Femur (tissue), 1 donor: ENCODE data around the gene CLDN4.
"Not testable (repeated sequence)": the region's sequence is repeated elsewhere in the genome, so short reads cannot be mapped to it uniquely, and the experiment has no call there.

Source experiments
- DNase-seq: peaks from one replicate; pipeline ENCODE4 v3.0.0-alpha.2; 2017

The CLDN4 gene

GRCh38 chr7:73830681-73831583 is at the start of gene CLDN4:
TSS of gene CLDN4 (plus strand) at chr7:73830996. CDS start at chr7:73831202, 206 bp downstream.
- DNase-seq = no peak

- DNase-seq = no peak
These were observed 44.2 kb upstream of the CLDN4 start for GRCh38 chr7:73786588-73786987.

- not testable (repeated sequence) for DNase-seq
These were observed 43.1 kb upstream of the CLDN4 start for GRCh38 chr7:73787786-73788048.

GRCh38 chr7:73789051-73789450 is 41.7 kb upstream of the CLDN4 start:
- DNase-seq = no peak

- not testable (repeated sequence) for DNase-seq
These were observed 39.6 kb upstream of the CLDN4 start for GRCh38 chr7:73791170-73791690.

GRCh38 chr7:73795188-73795587 is 35.6 kb upstream of the CLDN4 start:
- DNase-seq = not testable (repeated sequence)

- not testable (repeated sequence) for DNase-seq
These were observed 34.1 kb upstream of the CLDN4 start for GRCh38 chr7:73796656-73797055.

- not testable (repeated sequence) for DNase-seq
These were observed 33.6 kb upstream of the CLDN4 start for GRCh38 chr7:73797176-73797575.

GRCh38 chr7:73799282-73800141 is 31.3 kb upstream of the CLDN4 start:
- no peak for DNase-seq

- no peak for DNase-seq
These were observed 29.2 kb upstream of the CLDN4 start for GRCh38 chr7:73801577-73801976.

GRCh38 chr7:73802459-73802858 is 28.3 kb upstream of the CLDN4 start:
- no peak for DNase-seq

- no peak for DNase-seq
These were observed 21.3 kb upstream of the CLDN4 start for GRCh38 chr7:73809467-73809951.

- DNase-seq = no peak
These were observed 19.8 kb upstream of the CLDN4 start for GRCh38 chr7:73810998-73811360.

- peak; percentile 59 for DNase-seq
These were observed 19.0 kb upstream of the CLDN4 start for GRCh38 chr7:73811760-73812168.

GRCh38 chr7:73812996-73813395 is 17.8 kb upstream of the CLDN4 start:
- no peak for DNase-seq

- no peak for DNase-seq
These were observed 15.4 kb upstream of the CLDN4 start for GRCh38 chr7:73815436-73815835.

GRCh38 chr7:73817121-73817520 is 13.7 kb upstream of the CLDN4 start:
- DNase-seq = peak; percentile 0

- DNase-seq = no peak
These were observed 10.8 kb upstream of the CLDN4 start for GRCh38 chr7:73820013-73820412.

GRCh38 chr7:73821597-73822285 is 9.1 kb upstream of the CLDN4 start:
- DNase-seq = not testable (repeated sequence)

- no peak for DNase-seq
These were observed 8.2 kb upstream of the CLDN4 start for GRCh38 chr7:73822319-73823173.

- DNase-seq = no peak
These were observed 7.5 kb upstream of the CLDN4 start for GRCh38 chr7:73823257-73823656.
